Keratinocyte (primary cell): ENCODE measurements around the gene TCP11L1.

Source experiments
- CTCF ChIP-seq, 3 experiments: IDR thresholded peaks in 1 of 3; conservative IDR thresholded peaks in 1 of 3; optimal IDR thresholded peaks in 1 of 3; 2 replicates in 2 of 3; 3 replicates in 1 of 3; pipeline versions ENCODE3 to v1.5.1; 2011; ENCODE audit warnings: low read length in 3 of 3, mild to moderate bottlenecking in 3 of 3, moderate library complexity in 2 of 3, control low read depth in 1 of 3, inconsistent platforms in 1 of 3; ENCODE audit not compliant: insufficient read depth in 2 of 3; ENCODE audit errors: extremely low read depth in 1 of 3
- EZH2 ChIP-seq: IDR thresholded peaks from one replicate; pipeline ENCODE4 v1.6.1; 2012; ENCODE audit warnings: inconsistent platforms, mild to moderate bottlenecking, low read length, moderate library complexity

- TF ChIP-seq CTCF (optimal IDR thresholded peaks at IDR 0.05 in 1 of 3, IDR thresholded peaks at IDR 0.05 in 1 of 3, conservative IDR thresholded peaks at IDR 0.05 in 1 of 3; ENCODE audit: extremely low read depth in 1 of 3, insufficient read depth in 2 of 3, low read length in 3 of 3) (no peak), EZH2 (no peak)
Observed at GRCh38 chr11:32991898-32992297, 47.5 kb upstream of the TCP11L1 start.
